OCI-LY7 (cell line): ENCODE results near the gene AAR2. TPM values are rescaled to one million over a fixed set of nuclear protein-coding genes. Genes with fewer than 3 reads are reported as not detected.

Experiments
- BruUV-seq: library from RNA; stranded (reverse); fragments of 400-500 nt; replicated peaks from 2 replicates; lab custom pipeline; 2021; lab: Mats Ljungman, UMichigan
- CTCF ChIA-PET: fragments of 300-600 bp; sonication (Branson Sonifier 250); formaldehyde crosslinking; loops from one replicate; lab custom pipeline; 2022; ENCODE audit warnings: antibody characterized with exemption; ENCODE audit not compliant: unreplicated experiment; lab: Charles Lee
- POLR2A ChIA-PET: fragments of 300-600 bp; sonication (Branson Sonifier 250); formaldehyde crosslinking; loops from one replicate; lab custom pipeline; 2022; ENCODE audit warnings: antibody characterized with exemption; lab: Charles Lee
- DNase-seq: peaks from one replicate; pipeline ENCODE4 v3.0.0-alpha.2; 2015; ENCODE audit warnings: low spot score
- H2AFZ ChIP-seq: fragments of 200-600 bp; sonication (generic), shearing (Covaris generic); 2 replicates; pipeline ENCODE4 v1.6.1; 2014; ENCODE audit warnings: mild to moderate bottlenecking, antibody characterized with exemption, low read length, moderate library complexity
- H3K27ac ChIP-seq: fragments of 200-600 bp; sonication (generic); 2 replicates; pipeline ENCODE4 v1.5.1; 2014; ENCODE audit warnings: mixed run types, low read depth, mild to moderate bottlenecking, moderate library complexity, low read length, inconsistent platforms; ENCODE audit not compliant: poor library complexity, severe bottlenecking
- H3K36me3 ChIP-seq: fragments of 200-600 bp; sonication (generic); 2 replicates; pipeline ENCODE4 v1.6.1; 2014; ENCODE audit warnings: mild to moderate bottlenecking, antibody characterized with exemption, low read length, moderate library complexity, mixed read lengths; ENCODE audit not compliant: insufficient read depth
- H3K4me1 ChIP-seq: fragments of 200-600 bp; sonication (generic); 2 replicates; pipeline ENCODE4 v1.5.1; 2014; ENCODE audit warnings: mild to moderate bottlenecking, low read length; ENCODE audit not compliant: insufficient read depth, poor library complexity, severe bottlenecking
- H3K4me2 ChIP-seq: fragments of 200-600 bp; sonication (generic); 2 replicates; pipeline ENCODE4 v1.6.1; 2014; ENCODE audit warnings: mild to moderate bottlenecking, low read length
- H3K4me3 ChIP-seq: fragments of 200-600 bp; sonication (generic); 2 replicates; pipeline ENCODE4 v1.5.1; 2014; ENCODE audit warnings: mild to moderate bottlenecking, low read depth, low read length; ENCODE audit not compliant: poor library complexity, severe bottlenecking
- H3K79me2 ChIP-seq: fragments of 200-600 bp; sonication (generic); 2 replicates; pipeline ENCODE4 v1.6.1; 2016; ENCODE audit warnings: low read depth, mild to moderate bottlenecking, low read length, moderate library complexity, mixed read lengths; ENCODE audit not compliant: insufficient read depth
- H3K9me2 ChIP-seq: fragments of 200-600 bp; sonication (generic); 2 replicates; pipeline ENCODE4 v1.6.1; 2016; ENCODE audit warnings: mild to moderate bottlenecking, low read length, mixed read lengths; ENCODE audit not compliant: insufficient read depth
- H3K9me3 ChIP-seq: fragments of 200-600 bp; sonication (generic); 2 replicates; pipeline ENCODE4 v1.6.1; 2014; ENCODE audit warnings: mild to moderate bottlenecking, mixed run types, low read length, mixed read lengths
- H4K20me1 ChIP-seq: fragments of 200-600 bp; sonication (generic); 2 replicates; pipeline ENCODE4 v1.6.1; 2014; ENCODE audit warnings: mild to moderate bottlenecking, antibody characterized with exemption, low read length, moderate library complexity, mixed read lengths; ENCODE audit not compliant: insufficient read depth
- EZH2phosphoT487 ChIP-seq: fragments of 200-600 bp; sonication (generic); IDR thresholded peaks from 2 replicates; pipeline ENCODE4 v1.6.1; 2018; ENCODE audit warnings: low read depth, borderline replicate concordance, mild to moderate bottlenecking, mixed run types, antibody characterized with exemption, low read length, moderate library complexity, mixed read lengths
- intact Hi-C: fragments of 100-400 bp; cut with micrococcal nuclease; formaldehyde crosslinking; loops from one replicate; pipeline ENCODE4 v1.10.0; 2022; ENCODE audit not compliant: unreplicated experiment
- total RNA-seq, 2 experiments: library from RNA; depleted of rRNA in 1 of 2; stranded (reverse); fragments of >200 nt in 1 of 2; shearing (Covaris generic) in 1 of 2; gene quantifications; 2 replicates each; pipeline ENCODE4 v1.2.3, GENCODE V29; 2014 to 2022
- TF ChIP-seq, protein P1 (sequence below): fragments of 200-600 bp; sonication (generic); conservative IDR thresholded peaks from 2 replicates; pipeline ENCODE4 v1.5.1; 2014; ENCODE audit warnings: mild to moderate bottlenecking, antibody characterized with exemption, low read length, moderate library complexity, mixed read lengths

Gene AAR2
- total RNA-seq, 2 experiments from 2014 or later: 20.3 to 26.4 TPM

GRCh38 chr20:36210436-36211021 is 25.7 kb upstream of the AAR2 start:
- CTCF ChIA-PET: no interaction called here

DNA sequence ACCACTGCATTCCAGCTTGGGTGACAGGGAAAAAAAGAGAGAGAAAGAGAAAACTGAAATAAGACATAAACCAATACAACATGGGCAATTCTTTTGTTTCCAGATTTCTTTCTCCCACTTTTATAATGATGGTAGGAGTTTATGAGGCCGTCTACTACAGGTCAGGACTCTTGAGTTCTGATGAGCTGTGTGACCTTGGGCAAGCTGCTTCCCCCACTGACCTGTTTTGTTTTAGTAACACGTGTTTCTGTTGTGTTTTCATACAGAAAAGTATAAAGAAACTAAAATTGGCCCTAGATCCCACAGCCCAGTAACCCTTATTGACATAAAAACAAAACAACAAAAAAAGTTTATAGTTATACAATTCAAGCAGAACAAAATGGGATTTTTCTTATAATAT is 22.9 kb upstream of the AAR2 start:
- Histone ChIP-seq H2AFZ (no peak overlapping the region), H3K9me2 (no peaks in the 10 kb centered on the region), H3K4me1 (no peaks in the 10 kb centered on the region), H3K4me2 (no peak overlapping the region), H3K9me3 (no peaks in the 10 kb centered on the region), H3K79me2 (no peaks in the 10 kb centered on the region), H3K36me3 (no peaks in the 10 kb centered on the region), H3K27ac (no peak overlapping the region), H4K20me1 (no peaks in the 10 kb centered on the region), H3K4me3 (no peak overlapping the region)
- POLR2A ChIA-PET: no interaction called here
- no peak for DNase-seq
- CTCF ChIA-PET: interaction anchor here (1.9 kb wide), 1 partner anchor 11 kb away, joined by 7 read pairs; no protein-coding TSS in a partner anchor
- TF ChIP-seq, protein P1, sequence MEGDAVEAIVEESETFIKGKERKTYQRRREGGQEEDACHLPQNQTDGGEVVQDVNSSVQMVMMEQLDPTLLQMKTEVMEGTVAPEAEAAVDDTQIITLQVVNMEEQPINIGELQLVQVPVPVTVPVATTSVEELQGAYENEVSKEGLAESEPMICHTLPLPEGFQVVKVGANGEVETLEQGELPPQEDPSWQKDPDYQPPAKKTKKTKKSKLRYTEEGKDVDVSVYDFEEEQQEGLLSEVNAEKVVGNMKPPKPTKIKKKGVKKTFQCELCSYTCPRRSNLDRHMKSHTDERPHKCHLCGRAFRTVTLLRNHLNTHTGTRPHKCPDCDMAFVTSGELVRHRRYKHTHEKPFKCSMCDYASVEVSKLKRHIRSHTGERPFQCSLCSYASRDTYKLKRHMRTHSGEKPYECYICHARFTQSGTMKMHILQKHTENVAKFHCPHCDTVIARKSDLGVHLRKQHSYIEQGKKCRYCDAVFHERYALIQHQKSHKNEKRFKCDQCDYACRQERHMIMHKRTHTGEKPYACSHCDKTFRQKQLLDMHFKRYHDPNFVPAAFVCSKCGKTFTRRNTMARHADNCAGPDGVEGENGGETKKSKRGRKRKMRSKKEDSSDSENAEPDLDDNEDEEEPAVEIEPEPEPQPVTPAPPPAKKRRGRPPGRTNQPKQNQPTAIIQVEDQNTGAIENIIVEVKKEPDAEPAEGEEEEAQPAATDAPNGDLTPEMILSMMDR: no peak
- no peak for TF ChIP-seq EZH2phosphoT487
- intact Hi-C loops: no loop called here
- no TSS peak for BruUV-seq

More at GRCh38 chr20:36210436-36211021, 25.7 kb upstream of the AAR2 start:
- H3K27ac ChIP-seq: no peak overlapping the region
- no peaks in the 10 kb centered on the region for H3K9me2 ChIP-seq
- TF ChIP-seq, protein P1: peak; percentile 29; the same call in 1 of the 2 replicates
- no peak for TF ChIP-seq EZH2phosphoT487
- POLR2A ChIA-PET: no interaction called here
- no peaks in the 10 kb centered on the region for H3K36me3 ChIP-seq
- no peak overlapping the region for H2AFZ ChIP-seq
- H3K4me1 ChIP-seq: no peaks in the 10 kb centered on the region
- intact Hi-C loops: no loop called here
- no peaks in the 10 kb centered on the region for H4K20me1 ChIP-seq
- H3K4me2 ChIP-seq: no peak overlapping the region
- peak; percentile 10 for DNase-seq
- no peak overlapping the region for H3K4me3 ChIP-seq
- no peaks in the 10 kb centered on the region for H3K79me2 ChIP-seq
- H3K9me3 ChIP-seq: no peaks in the 10 kb centered on the region
- no TSS peak for BruUV-seq

GRCh38 chr20:36214684-36215256 is 21.5 kb upstream of the AAR2 start:
- Histone ChIP-seq H3K4me1 (no peaks in the 10 kb centered on the region), H3K4me2 (no peak overlapping the region), H2AFZ (no peak overlapping the region), H3K9me3 (no peaks in the 10 kb centered on the region), H3K27ac (no peak overlapping the region), H3K36me3 (no peaks in the 10 kb centered on the region), H3K9me2 (no peaks in the 10 kb centered on the region), H3K4me3 (no peak overlapping the region), H4K20me1 (no peaks in the 10 kb centered on the region), H3K79me2 (no peaks in the 10 kb centered on the region)
- peak; percentile 57 for DNase-seq
- TF ChIP-seq EZH2phosphoT487: no peak
- TF ChIP-seq, protein P1: peak; percentile 83
- BruUV-seq: no TSS peak
- ChIA-PET POLR2A (no interaction called here), CTCF (interaction anchor here (0.7 kb wide), 1 partner anchor 221 kb away, joined by 3 read pairs; no protein-coding TSS in a partner anchor)
- intact Hi-C loops: loop anchor here (1.0 kb wide), 1 partner anchor 225 kb away; no protein-coding TSS in a partner anchor
